K562 (cell line): Measurements from ENCODE around the gene ZNF362.

ENCODE experiments used
- JUN ChIP-seq, 2 experiments: sonication (generic) in 1 of 2; formaldehyde crosslinking in 1 of 2; IDR thresholded peaks; 2 replicates each; pipeline versions ENCODE4 v1.6.1 to v1.8.0; 2012 to 2022; ENCODE audit warnings: borderline replicate concordance in 2 of 2, mild to moderate bottlenecking in 2 of 2, improper control_type of control experiment in 1 of 2, low read depth in 1 of 2, low read length in 1 of 2, missing genetic modification reagents in 1 of 2
- NFATC3 ChIP-seq: fragments of 450-650 bp; IDR thresholded peaks from 2 replicates; pipeline ENCODE4 v1.6.1; 2017; ENCODE audit warnings: mild to moderate bottlenecking
- SPI1 ChIP-seq: IDR thresholded peaks from 2 replicates; pipeline ENCODE4 v1.6.1; 2011; ENCODE audit warnings: low read depth, low read length, control low read depth, borderline replicate concordance
- U2AF2 ChIP-seq: fragments of 200-400 bp; formaldehyde crosslinking; optimal IDR thresholded peaks from 2 replicates; pipeline ENCODE3; 2017; ENCODE audit warnings: low read depth, mild to moderate bottlenecking, low read length
- TF ChIP-seq, protein P1 (sequence below), 3 experiments: IDR thresholded peaks in 2 of 3; conservative IDR thresholded peaks in 1 of 3; 2 replicates each; pipeline ENCODE4 v1.5.1; 2011 to 2012; ENCODE audit warnings: low read length in 3 of 3, mild to moderate bottlenecking in 3 of 3, control low read depth in 2 of 3, improper control_type of control experiment in 1 of 3, inconsistent platforms in 1 of 3, low read depth in 1 of 3, mixed read lengths in 1 of 3, moderate library complexity in 1 of 3; ENCODE audit not compliant: insufficient read depth in 2 of 3
- TF ChIP-seq, protein P2 (sequence below), 2 experiments: fragments of 450-650 bp in 1 of 2; sonication (generic) in 1 of 2; formaldehyde crosslinking in 1 of 2; IDR thresholded peaks; 2 replicates each; pipeline versions ENCODE4 v1.7.1 to v1.9.0; 2016 to 2022; ENCODE audit warnings: inconsistent platforms in 1 of 2, mild to moderate bottlenecking in 1 of 2, missing genetic modification reagents in 1 of 2

DNA sequence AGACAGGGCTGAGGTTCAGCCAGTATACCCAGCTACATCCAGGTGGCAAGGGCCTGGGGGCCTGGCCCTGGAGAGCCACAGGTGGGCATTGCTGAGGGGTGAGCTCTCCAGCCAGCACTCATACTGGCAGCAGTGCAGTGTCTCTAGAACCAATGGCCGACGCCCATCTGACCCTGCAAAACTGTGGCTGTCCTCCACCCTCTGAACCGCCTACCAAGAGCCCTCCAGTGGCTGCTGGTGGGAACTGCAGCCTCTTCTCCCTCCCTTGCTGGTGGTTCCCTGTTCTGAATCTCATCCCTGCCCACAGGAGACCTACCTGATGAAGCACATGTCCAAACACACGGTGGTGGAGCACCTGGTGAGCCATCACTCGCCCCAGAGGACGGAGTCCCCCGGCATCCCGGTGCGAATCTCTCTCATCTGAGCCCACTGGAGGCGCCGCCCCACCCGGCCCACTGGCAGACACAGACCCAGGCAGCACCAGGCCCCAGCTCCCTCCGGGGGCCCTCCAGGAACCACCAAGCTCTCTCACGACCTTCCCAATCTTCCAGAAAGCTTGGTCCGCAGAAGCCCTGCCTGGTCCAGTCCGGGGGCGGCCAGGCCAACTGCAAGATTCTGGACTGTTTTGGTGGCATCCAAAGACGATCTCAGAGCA, 42.5 kb downstream of the ZNF362 start:
- TF ChIP-seq U2AF2 (no peak), SPI1 (no peak), NFATC3 (no peak), JUN (IDR thresholded peaks at IDR 0.05; ENCODE audit: borderline replicate concordance, low read depth, low read length) (peak; percentile 10; the same call in 1 of the 2 replicates), JUN (CRISPR knock-in tag; IDR thresholded peaks at IDR 0.05; ENCODE audit: borderline replicate concordance) (no peak)
- TF ChIP-seq, protein P1, sequence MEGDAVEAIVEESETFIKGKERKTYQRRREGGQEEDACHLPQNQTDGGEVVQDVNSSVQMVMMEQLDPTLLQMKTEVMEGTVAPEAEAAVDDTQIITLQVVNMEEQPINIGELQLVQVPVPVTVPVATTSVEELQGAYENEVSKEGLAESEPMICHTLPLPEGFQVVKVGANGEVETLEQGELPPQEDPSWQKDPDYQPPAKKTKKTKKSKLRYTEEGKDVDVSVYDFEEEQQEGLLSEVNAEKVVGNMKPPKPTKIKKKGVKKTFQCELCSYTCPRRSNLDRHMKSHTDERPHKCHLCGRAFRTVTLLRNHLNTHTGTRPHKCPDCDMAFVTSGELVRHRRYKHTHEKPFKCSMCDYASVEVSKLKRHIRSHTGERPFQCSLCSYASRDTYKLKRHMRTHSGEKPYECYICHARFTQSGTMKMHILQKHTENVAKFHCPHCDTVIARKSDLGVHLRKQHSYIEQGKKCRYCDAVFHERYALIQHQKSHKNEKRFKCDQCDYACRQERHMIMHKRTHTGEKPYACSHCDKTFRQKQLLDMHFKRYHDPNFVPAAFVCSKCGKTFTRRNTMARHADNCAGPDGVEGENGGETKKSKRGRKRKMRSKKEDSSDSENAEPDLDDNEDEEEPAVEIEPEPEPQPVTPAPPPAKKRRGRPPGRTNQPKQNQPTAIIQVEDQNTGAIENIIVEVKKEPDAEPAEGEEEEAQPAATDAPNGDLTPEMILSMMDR (IDR thresholded peaks at IDR 0.05 in 2 of 3, conservative IDR thresholded peaks at IDR 0.05 in 1 of 3; ENCODE audit: insufficient read depth in 2 of 3, low read depth in 1 of 3, low read length in 3 of 3) = peak; percentile 87 to 91 (median 90)
- TF ChIP-seq, protein P2, sequence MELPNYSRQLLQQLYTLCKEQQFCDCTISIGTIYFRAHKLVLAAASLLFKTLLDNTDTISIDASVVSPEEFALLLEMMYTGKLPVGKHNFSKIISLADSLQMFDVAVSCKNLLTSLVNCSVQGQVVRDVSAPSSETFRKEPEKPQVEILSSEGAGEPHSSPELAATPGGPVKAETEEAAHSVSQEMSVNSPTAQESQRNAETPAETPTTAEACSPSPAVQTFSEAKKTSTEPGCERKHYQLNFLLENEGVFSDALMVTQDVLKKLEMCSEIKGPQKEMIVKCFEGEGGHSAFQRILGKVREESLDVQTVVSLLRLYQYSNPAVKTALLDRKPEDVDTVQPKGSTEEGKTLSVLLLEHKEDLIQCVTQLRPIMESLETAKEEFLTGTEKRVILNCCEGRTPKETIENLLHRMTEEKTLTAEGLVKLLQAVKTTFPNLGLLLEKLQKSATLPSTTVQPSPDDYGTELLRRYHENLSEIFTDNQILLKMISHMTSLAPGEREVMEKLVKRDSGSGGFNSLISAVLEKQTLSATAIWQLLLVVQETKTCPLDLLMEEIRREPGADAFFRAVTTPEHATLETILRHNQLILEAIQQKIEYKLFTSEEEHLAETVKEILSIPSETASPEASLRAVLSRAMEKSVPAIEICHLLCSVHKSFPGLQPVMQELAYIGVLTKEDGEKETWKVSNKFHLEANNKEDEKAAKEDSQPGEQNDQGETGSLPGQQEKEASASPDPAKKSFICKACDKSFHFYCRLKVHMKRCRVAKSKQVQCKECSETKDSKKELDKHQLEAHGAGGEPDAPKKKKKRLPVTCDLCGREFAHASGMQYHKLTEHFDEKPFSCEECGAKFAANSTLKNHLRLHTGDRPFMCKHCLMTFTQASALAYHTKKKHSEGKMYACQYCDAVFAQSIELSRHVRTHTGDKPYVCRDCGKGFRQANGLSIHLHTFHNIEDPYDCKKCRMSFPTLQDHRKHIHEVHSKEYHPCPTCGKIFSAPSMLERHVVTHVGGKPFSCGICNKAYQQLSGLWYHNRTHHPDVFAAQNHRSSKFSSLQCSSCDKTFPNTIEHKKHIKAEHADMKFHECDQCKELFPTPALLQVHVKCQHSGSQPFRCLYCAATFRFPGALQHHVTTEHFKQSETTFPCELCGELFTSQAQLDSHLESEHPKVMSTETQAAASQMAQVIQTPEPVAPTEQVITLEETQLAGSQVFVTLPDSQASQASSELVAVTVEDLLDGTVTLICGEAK (IDR thresholded peaks at IDR 0.05) = no peak
- TF ChIP-seq, protein P2 (CRISPR knock-in tag; IDR thresholded peaks at IDR 0.05) = no peak
